ENCODE results near the gene NELFE.

Gene NELFE

DNA sequence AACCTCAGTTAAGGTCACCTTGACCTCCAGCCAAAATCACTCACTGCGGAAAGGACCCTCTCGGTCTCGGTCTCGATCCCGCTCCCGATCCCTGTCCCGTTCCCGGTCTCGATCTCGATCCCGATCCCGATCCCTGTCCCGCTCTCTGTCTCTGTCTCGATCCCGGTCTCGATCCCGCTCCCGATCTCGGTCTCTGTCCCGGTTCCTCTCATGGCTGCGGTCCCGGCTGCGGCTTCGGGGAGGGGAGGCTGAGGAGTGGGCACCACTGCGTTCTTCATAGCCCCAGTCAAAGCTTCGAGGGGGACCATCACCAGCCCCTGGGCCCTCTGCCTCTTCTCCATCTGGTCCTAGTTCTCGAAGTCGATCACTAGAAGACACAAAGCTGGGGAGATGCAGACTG is 4.3 kb downstream of the NELFE start:
- no peak for TF ChIP-seq SIN3A (IDR thresholded peaks at IDR 0.05; ENCODE audit: borderline replicate concordance, insufficient read depth, low read length)
- TF ChIP-seq TAF1 (IDR thresholded peaks at IDR 0.05; ENCODE audit: borderline replicate concordance, insufficient read depth, low read length), result no peak
- TF ChIP-seq FOXP2 (optimal IDR thresholded peaks at IDR 0.05; ENCODE audit: borderline replicate concordance, extremely low read depth, extremely low read length, insufficient read depth), result no peak
- no peak for TF ChIP-seq POLR2AphosphoS5 (IDR thresholded peaks at IDR 0.05; ENCODE audit: low read depth, low read length)
- TF ChIP-seq, protein P1, sequence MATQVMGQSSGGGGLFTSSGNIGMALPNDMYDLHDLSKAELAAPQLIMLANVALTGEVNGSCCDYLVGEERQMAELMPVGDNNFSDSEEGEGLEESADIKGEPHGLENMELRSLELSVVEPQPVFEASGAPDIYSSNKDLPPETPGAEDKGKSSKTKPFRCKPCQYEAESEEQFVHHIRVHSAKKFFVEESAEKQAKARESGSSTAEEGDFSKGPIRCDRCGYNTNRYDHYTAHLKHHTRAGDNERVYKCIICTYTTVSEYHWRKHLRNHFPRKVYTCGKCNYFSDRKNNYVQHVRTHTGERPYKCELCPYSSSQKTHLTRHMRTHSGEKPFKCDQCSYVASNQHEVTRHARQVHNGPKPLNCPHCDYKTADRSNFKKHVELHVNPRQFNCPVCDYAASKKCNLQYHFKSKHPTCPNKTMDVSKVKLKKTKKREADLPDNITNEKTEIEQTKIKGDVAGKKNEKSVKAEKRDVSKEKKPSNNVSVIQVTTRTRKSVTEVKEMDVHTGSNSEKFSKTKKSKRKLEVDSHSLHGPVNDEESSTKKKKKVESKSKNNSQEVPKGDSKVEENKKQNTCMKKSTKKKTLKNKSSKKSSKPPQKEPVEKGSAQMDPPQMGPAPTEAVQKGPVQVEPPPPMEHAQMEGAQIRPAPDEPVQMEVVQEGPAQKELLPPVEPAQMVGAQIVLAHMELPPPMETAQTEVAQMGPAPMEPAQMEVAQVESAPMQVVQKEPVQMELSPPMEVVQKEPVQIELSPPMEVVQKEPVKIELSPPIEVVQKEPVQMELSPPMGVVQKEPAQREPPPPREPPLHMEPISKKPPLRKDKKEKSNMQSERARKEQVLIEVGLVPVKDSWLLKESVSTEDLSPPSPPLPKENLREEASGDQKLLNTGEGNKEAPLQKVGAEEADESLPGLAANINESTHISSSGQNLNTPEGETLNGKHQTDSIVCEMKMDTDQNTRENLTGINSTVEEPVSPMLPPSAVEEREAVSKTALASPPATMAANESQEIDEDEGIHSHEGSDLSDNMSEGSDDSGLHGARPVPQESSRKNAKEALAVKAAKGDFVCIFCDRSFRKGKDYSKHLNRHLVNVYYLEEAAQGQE (IDR thresholded peaks at IDR 0.05; ENCODE audit: insufficient read depth in 1 of 2, low read depth in 2 of 2, low read length in 2 of 2), result no peak

DNA sequence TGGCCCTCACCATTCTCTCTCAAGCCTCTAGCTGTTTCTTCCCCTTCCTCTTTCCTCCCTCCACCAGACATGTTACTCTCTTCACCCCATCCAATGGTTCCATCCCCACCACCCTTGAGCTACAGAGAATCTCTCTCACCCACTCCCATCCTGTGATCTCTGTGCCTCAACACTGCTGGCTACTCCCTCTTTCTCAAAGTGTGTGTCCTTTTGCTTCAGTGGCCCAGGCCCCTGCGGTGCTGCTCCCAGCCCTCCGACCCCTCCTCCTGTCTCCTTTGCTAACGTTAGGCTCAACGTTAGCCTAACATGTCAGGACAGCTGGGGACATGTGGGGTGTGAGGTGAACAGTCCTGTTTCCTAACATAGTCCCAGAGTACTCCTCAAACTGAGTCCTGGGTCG is 5.9 kb downstream of the NELFE start:
- TF ChIP-seq FOXP2 (optimal IDR thresholded peaks at IDR 0.05; ENCODE audit: borderline replicate concordance, extremely low read depth, extremely low read length, insufficient read depth) (no peak), TAF1 (IDR thresholded peaks at IDR 0.05; ENCODE audit: borderline replicate concordance, insufficient read depth, low read length) (no peak), SIN3A (IDR thresholded peaks at IDR 0.05; ENCODE audit: borderline replicate concordance, insufficient read depth, low read length) (no peak), POLR2AphosphoS5 (IDR thresholded peaks at IDR 0.05; ENCODE audit: low read depth, low read length) (no peak)
- TF ChIP-seq, protein P1 (IDR thresholded peaks at IDR 0.05; ENCODE audit: insufficient read depth in 1 of 2, low read depth in 2 of 2, low read length in 2 of 2), result no peak

DNA sequence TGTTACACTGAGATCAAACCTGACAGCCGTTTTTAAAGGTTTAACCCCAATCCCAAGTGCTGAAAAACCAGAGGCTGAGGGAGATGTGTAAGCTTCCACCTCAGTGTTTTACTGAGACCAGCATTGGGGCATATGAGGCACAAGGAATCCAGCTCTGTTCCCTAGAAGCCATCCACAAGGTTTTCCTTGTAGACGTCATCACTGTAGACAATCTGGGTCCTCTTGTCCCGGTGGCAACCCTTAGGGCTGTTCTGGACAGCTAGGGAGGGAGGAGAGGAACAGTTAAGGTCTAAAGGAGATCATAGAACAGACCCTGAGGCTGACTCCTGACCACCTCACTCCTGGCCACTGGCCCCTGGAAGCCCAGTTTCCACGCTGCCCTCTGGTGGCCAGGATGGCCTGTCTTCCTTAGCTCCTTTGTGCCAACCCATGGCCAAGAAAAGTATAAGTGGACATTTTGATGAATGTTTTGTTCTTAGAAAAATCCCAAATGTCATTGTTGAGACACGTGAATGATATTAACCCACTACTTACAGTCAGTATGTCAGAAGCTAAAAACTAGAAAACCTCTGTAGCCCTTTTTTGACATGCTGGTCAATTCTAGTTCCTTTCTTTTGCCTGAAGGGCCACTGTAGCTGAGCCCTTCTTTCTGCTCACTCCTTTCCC is 6.5 kb downstream of the NELFE start:
- TF ChIP-seq, protein P1 (IDR thresholded peaks at IDR 0.05; ENCODE audit: insufficient read depth in 1 of 2, low read depth in 2 of 2, low read length in 2 of 2), result no peak
- TF ChIP-seq TAF1 (IDR thresholded peaks at IDR 0.05; ENCODE audit: borderline replicate concordance, insufficient read depth, low read length), result no peak
- TF ChIP-seq FOXP2 (optimal IDR thresholded peaks at IDR 0.05; ENCODE audit: borderline replicate concordance, extremely low read depth, extremely low read length, insufficient read depth), result no peak
- no peak for TF ChIP-seq SIN3A (IDR thresholded peaks at IDR 0.05; ENCODE audit: borderline replicate concordance, insufficient read depth, low read length)
- no peak for TF ChIP-seq POLR2AphosphoS5 (IDR thresholded peaks at IDR 0.05; ENCODE audit: low read depth, low read length)

DNA sequence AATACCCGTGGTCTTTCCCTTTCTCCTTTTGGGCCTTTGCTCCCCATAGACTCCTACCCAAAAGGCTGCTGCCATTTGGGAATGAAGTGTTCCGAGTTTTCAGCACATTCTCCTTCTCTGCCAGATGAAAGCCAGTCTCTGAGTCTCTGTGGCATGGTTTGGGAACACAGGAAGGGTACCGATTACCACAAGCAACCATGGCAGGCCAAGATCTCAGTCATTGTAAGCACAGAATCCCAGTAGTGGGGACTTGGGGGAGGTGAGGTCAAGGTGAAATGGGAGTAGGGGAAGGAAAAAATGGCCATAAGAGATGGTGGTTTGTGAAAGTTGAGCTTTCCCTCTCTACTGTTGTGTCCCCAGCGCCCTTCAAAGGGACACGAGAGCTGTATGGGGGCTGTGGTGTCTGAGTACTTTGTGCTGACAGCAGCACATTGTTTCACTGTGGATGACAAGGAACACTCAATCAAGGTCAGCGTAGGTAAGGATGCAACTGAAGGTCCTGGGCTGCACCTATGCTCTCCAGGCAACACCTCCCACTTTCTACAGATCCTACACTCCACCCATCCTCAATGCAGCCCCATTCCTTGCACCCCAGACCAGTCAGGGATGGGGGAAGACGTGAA is 8.7 kb downstream of the NELFE start:
- TF ChIP-seq POLR2AphosphoS5 (IDR thresholded peaks at IDR 0.05; ENCODE audit: low read depth, low read length) (peak; percentile 44; the same call in 1 of the 2 replicates), TAF1 (IDR thresholded peaks at IDR 0.05; ENCODE audit: borderline replicate concordance, insufficient read depth, low read length) (no peak)

DNA sequence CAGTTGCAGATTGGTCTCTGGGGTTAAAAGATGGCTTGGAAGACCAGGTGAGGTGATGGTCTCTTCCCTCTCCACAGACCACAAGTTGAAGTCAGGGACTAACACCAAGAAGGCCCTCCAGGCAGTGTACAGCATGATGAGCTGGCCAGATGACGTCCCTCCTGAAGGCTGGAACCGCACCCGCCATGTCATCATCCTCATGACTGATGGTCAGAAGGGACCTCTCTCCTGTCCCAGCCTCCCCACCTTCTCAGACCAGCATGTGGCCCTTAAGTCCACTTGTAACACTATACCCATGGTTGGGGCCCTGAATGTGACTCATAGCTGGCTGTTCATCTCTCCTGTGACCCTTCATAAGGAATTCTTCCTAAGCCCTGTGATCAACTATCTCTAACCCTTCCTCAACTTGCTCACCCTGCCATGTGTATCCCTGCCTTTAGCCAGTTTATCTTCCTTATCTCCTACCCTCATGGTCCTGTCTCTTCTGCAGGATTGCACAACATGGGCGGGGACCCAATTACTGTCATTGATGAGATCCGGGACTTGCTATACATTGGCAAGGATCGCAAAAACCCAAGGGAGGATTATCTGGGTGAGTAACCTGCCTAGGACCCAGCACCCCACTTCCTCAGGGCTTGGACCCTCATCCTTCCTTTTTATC is 9.9 kb downstream of the NELFE start:
- TF ChIP-seq SIN3A (IDR thresholded peaks at IDR 0.05; ENCODE audit: borderline replicate concordance, insufficient read depth, low read length) (no peak), POLR2AphosphoS5 (IDR thresholded peaks at IDR 0.05; ENCODE audit: low read depth, low read length) (no peak), FOXP2 (optimal IDR thresholded peaks at IDR 0.05; ENCODE audit: borderline replicate concordance, extremely low read depth, extremely low read length, insufficient read depth) (no peak)
- TF ChIP-seq, protein P1 (IDR thresholded peaks at IDR 0.05; ENCODE audit: insufficient read depth in 1 of 2, low read depth in 2 of 2, low read length in 2 of 2), result no peak
